Gastroesophageal sphincter (tissue), 4 donors: ENCODE data around the gene SP140. TPM values are rescaled to one million over a fixed set of nuclear protein-coding genes. Genes with fewer than 3 reads are reported as not detected.
A peak's percentile ranks its signal among the peaks of the same experiment; 100 is the strongest.

Experiments used
- ATAC-seq: fragments of 150-250 bp; one replicate; pipeline ENCODE4 v1.9.1; 2016; ENCODE audit warnings: mild to moderate bottlenecking, moderate library complexity
- H3K27ac ChIP-seq, 4 donors: fragments of 200-600 bp; sonication (generic) in 3 of 4; 1 replicate in 3 of 4; 2 replicates in 1 of 4; pipeline ENCODE4 v1.5.1; 2016 to 2019
- H3K27me3 ChIP-seq: fragments of 200-600 bp; sonication (generic); one replicate; pipeline ENCODE4 v1.5.1; 2019
- H3K36me3 ChIP-seq, 2 donors: fragments of 200-600 bp; sonication (generic); one replicate each; pipeline ENCODE4 v1.5.1; 2019; ENCODE audit warnings: control low read depth in 1 of 2
- H3K4me1 ChIP-seq, 3 donors: fragments of 200-600 bp; sonication (generic); 1 replicate in 2 of 3; 2 replicates in 1 of 3; pipeline ENCODE4 v1.5.1; 2016 to 2019; ENCODE audit warnings: control low read depth in 2 of 3
- H3K4me3 ChIP-seq, 2 donors: fragments of 200-600 bp; sonication (generic); one replicate each; pipeline ENCODE4 v1.5.1; 2019; ENCODE audit warnings: mild to moderate bottlenecking in 1 of 2, moderate library complexity in 1 of 2
- H3K9me3 ChIP-seq, 3 donors: fragments of 200-600 bp; sonication (generic); one replicate each; pipeline ENCODE4 v1.5.1; 2017 to 2019; ENCODE audit warnings: control low read depth in 2 of 3
- EP300 ChIP-seq: sonication (generic); formaldehyde crosslinking; IDR thresholded peaks from one replicate; pipeline ENCODE4 v1.6.1; 2017; ENCODE audit warnings: antibody characterized with exemption, mild to moderate bottlenecking
- POLR2A ChIP-seq, 2 donors: fragments of 450-650 bp; IDR thresholded peaks; one replicate each; pipeline ENCODE4 v1.6.1; 2017; ENCODE audit warnings: antibody characterized with exemption in 2 of 2, mild to moderate bottlenecking in 2 of 2, moderate library complexity in 1 of 2
- POLR2AphosphoS5 ChIP-seq: sonication (generic); formaldehyde crosslinking; IDR thresholded peaks from one replicate; pipeline ENCODE4 v1.6.1; 2017; ENCODE audit warnings: antibody characterized with exemption
- WGBS, 2 donors: methylation state at CpG; one replicate each; pipeline ENCODE4 v1.1.5; 2018; ENCODE audit warnings: low coverage in 1 of 2; 5-methylcytosine and 5-hydroxymethylcytosine counted together
- total RNA-seq, 4 donors: library from RNA; depleted of rRNA; stranded (reverse); fragments of >200 nt; gene quantifications; one replicate each; pipeline ENCODE4 v1.1.0, GENCODE V29; 2016
- TF ChIP-seq, protein P1 (sequence below), 4 experiments: fragments of 200-600 bp in 2 of 4; fragments of 450-650 bp in 2 of 4; sonication (generic) in 1 of 4; IDR thresholded peaks; one replicate each; pipeline ENCODE4 v1.5.1; 2017 to 2019; ENCODE audit warnings: antibody characterized with exemption in 4 of 4, mild to moderate bottlenecking in 2 of 4, moderate library complexity in 2 of 4

Gene SP140
- total RNA-seq, 4 donors from 2014 or later, result 0.92 to 2.3 (median 2.0) TPM; not detected in 1

- Histone ChIP-seq H3K4me1 (no peaks in the 10 kb centered on the region), H3K27ac (no peak overlapping the region), H3K9me3 (no peaks in the 10 kb centered on the region), H3K27me3 (no peaks in the 10 kb centered on the region), H3K4me3 (no peak overlapping the region), H3K36me3 (peaks cover 4 to 100% of the 10 kb centered on the region in 2 donors)
- TF ChIP-seq EP300 (no peak), POLR2A (IDR thresholded peaks at IDR 0.05) (no peak), POLR2AphosphoS5 (no peak)
- TF ChIP-seq, protein P1, sequence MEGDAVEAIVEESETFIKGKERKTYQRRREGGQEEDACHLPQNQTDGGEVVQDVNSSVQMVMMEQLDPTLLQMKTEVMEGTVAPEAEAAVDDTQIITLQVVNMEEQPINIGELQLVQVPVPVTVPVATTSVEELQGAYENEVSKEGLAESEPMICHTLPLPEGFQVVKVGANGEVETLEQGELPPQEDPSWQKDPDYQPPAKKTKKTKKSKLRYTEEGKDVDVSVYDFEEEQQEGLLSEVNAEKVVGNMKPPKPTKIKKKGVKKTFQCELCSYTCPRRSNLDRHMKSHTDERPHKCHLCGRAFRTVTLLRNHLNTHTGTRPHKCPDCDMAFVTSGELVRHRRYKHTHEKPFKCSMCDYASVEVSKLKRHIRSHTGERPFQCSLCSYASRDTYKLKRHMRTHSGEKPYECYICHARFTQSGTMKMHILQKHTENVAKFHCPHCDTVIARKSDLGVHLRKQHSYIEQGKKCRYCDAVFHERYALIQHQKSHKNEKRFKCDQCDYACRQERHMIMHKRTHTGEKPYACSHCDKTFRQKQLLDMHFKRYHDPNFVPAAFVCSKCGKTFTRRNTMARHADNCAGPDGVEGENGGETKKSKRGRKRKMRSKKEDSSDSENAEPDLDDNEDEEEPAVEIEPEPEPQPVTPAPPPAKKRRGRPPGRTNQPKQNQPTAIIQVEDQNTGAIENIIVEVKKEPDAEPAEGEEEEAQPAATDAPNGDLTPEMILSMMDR (IDR thresholded peaks at IDR 0.05), result no peak
- no peak for ATAC-seq
Measured at GRCh38 chr2:230208576-230208975, 17.0 kb upstream of the SP140 start.

- no peak for ATAC-seq
- no peaks in the 10 kb centered on the region for H3K9me3 ChIP-seq
- H3K4me3 ChIP-seq, result no peak overlapping the region
- H3K36me3 ChIP-seq, result peaks cover 4 to 100% of the 10 kb centered on the region in 2 donors
- H3K4me1 ChIP-seq, result no peaks in the 10 kb centered on the region
- 63 to 80% methylated on average over 1 of the region's 1 CpG for WGBS, 2 donors
- no peak overlapping the region for H3K27ac ChIP-seq
- no peaks in the 10 kb centered on the region for H3K27me3 ChIP-seq
- TF ChIP-seq POLR2A (IDR thresholded peaks at IDR 0.05) (no peak), EP300 (no peak), POLR2AphosphoS5 (no peak)
- TF ChIP-seq, protein P1 (IDR thresholded peaks at IDR 0.05), result no peak
Measured at GRCh38 chr2:230209422-230210051, 16.0 kb upstream of the SP140 start.

DNA sequence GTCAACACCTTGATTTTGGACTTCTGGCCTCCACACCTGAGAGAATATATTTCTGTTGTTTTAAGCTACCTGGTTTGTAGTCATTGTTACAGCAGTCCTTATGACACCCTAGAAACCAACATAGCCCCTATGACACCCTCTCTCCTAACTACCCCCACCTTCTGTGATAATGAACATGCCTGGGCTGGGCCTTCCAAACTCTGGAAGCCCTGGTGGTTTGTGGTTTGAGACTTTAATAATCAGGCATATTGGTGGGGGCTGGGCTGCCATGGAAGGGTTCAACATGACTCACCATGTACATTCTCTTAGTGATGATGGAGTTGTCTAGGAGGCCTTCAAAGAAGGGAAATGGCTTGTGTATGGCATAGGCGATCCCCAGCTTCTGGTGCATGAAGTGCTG lies 9.0 kb upstream of the SP140 start:
- peaks cover 0 to 55% of the 10 kb centered on the region in 2 donors for H3K36me3 ChIP-seq
- TF ChIP-seq EP300, result no peak
- H3K4me3 ChIP-seq, result no peak overlapping the region
- no peaks in the 10 kb centered on the region for H3K27me3 ChIP-seq
- no peak for ATAC-seq
- no peak overlapping the region for H3K27ac ChIP-seq
- no CpG with 5 or more reads among the region's 1 CpG for WGBS, 2 donors
- no peaks in the 10 kb centered on the region for H3K9me3 ChIP-seq
- peaks cover 0 to 37% (median 0%) of the 10 kb centered on the region in 3 donors for H3K4me1 ChIP-seq

GRCh38 chr2:230217424-230217823 lies 8.1 kb upstream of the SP140 start:
- H3K27me3 ChIP-seq, result no peaks in the 10 kb centered on the region
- peaks cover 0 to 37% (median 0%) of the 10 kb centered on the region in 3 donors for H3K4me1 ChIP-seq
- no peak for ATAC-seq
- 86 to 95% methylated on average over 2 to 3 of the region's 3 CpGs for WGBS, 2 donors
- peaks cover 0 to 45% of the 10 kb centered on the region in 2 donors for H3K36me3 ChIP-seq
- TF ChIP-seq EP300 (no peak), POLR2A (IDR thresholded peaks at IDR 0.05) (no peak), POLR2AphosphoS5 (no peak)
- TF ChIP-seq, protein P1 (IDR thresholded peaks at IDR 0.05), result no peak
- H3K4me3 ChIP-seq, result no peak overlapping the region
- no peaks in the 10 kb centered on the region for H3K9me3 ChIP-seq
- no peak overlapping the region for H3K27ac ChIP-seq

DNA sequence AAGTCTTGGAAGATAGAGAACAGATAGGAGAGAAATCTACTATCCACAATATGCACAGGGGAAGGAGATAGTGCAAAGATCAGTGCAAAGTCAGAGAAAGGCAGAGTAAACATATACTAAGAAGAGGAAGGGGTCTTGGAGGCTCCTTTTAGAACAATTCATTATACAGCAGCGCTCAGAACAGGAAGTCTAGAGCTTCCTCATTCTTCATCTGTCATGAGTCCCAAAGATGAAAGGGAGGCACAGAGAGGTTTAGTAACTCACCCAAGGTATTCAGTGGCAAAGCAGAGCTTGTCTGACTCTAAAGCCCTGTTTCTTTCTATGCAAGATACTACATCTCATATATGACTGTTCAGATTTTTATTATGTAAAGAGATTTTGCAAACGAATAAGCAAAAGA lies 7.1 kb upstream of the SP140 start:
- TF ChIP-seq POLR2AphosphoS5 (no peak), EP300 (no peak), POLR2A (IDR thresholded peaks at IDR 0.05) (no peak)
- TF ChIP-seq, protein P1 (IDR thresholded peaks at IDR 0.05), result no peak
- H3K9me3 ChIP-seq, result no peaks in the 10 kb centered on the region
- no peak for ATAC-seq
- H3K4me1 ChIP-seq, result peaks cover 0 to 37% (median 0%) of the 10 kb centered on the region in 3 donors
- 38 to 52% methylated on average over 2 of the region's 2 CpGs for WGBS, 2 donors
- H3K36me3 ChIP-seq, result peaks cover 0 to 35% of the 10 kb centered on the region in 2 donors
- peak overlapping the region in 1 of 2 donors; percentile 63 for H3K4me3 ChIP-seq
- H3K27ac ChIP-seq, result no peak overlapping the region
- H3K27me3 ChIP-seq, result no peaks in the 10 kb centered on the region
